Gastroesophageal sphincter (tissue), 2 donors: ENCODE results near the gene IQSEC1.

Experiments
- POLR2A ChIP-seq, 2 donors: fragments of 450-650 bp; IDR thresholded peaks; one replicate each; pipeline ENCODE4 v1.6.1; 2017; ENCODE audit warnings: antibody characterized with exemption in 2 of 2, mild to moderate bottlenecking in 2 of 2, moderate library complexity in 1 of 2
- POLR2AphosphoS5 ChIP-seq: sonication (generic); formaldehyde crosslinking; IDR thresholded peaks from one replicate; pipeline ENCODE4 v1.6.1; 2017; ENCODE audit warnings: antibody characterized with exemption

GRCh38 chr3:12955651-12956315 is 117.4 kb downstream of the IQSEC1 start:
- TF ChIP-seq POLR2AphosphoS5 (no peak), POLR2A (IDR thresholded peaks at IDR 0.05) (no peak)
